ENCODE results near the gene BAK1.
A peak's percentile ranks its signal among the peaks of the same experiment; 100 is the strongest.

The BAK1 gene

GRCh38 chr6:33592595-33593413, 12.7 kb upstream of the BAK1 start:
- Histone ChIP-seq H3K27me3 (ENCODE audit: control insufficient read depth in 1 of 2, insufficient read depth in 2 of 2, low read length in 2 of 2) (peaks cover 8 to 9% of the 10 kb centered on the region in 2 donors), H3K4me1 (ENCODE audit: control insufficient read depth, insufficient read depth, low read length) (peaks cover 13% of the 10 kb centered on the region), H3K36me3 (ENCODE audit: control insufficient read depth in 2 of 2, insufficient read depth in 2 of 2, low read length in 2 of 2) (no peaks in the 10 kb centered on the region), H3K27ac (ENCODE audit: low read length) (no peak overlapping the region), H3K9ac (ENCODE audit: low read length in 2 of 2) (no peak overlapping the region), H3K9me3 (ENCODE audit: control insufficient read depth in 2 of 2, low read length in 2 of 2) (no peaks in the 10 kb centered on the region), H3K4me3 (ENCODE audit: low read length in 2 of 2) (no peak overlapping the region)

GRCh38 chr6:33592280-33592594, 12.2 kb upstream of the BAK1 start:
- Histone ChIP-seq H3K27ac (ENCODE audit: low read length) (no peak overlapping the region), H3K9ac (ENCODE audit: low read length in 2 of 2) (no peak overlapping the region), H3K4me3 (ENCODE audit: low read length in 2 of 2) (no peak overlapping the region), H3K4me1 (ENCODE audit: control insufficient read depth, insufficient read depth, low read length) (peaks cover 13% of the 10 kb centered on the region), H3K36me3 (ENCODE audit: control insufficient read depth in 2 of 2, insufficient read depth in 2 of 2, low read length in 2 of 2) (no peaks in the 10 kb centered on the region), H3K27me3 (ENCODE audit: control insufficient read depth in 1 of 2, insufficient read depth in 2 of 2, low read length in 2 of 2) (peaks cover 8 to 9% of the 10 kb centered on the region in 2 donors), H3K9me3 (ENCODE audit: control insufficient read depth in 2 of 2, low read length in 2 of 2) (no peaks in the 10 kb centered on the region)

- H3K9ac ChIP-seq (ENCODE audit: low read length in 2 of 2), result no peak overlapping the region
Measured at GRCh38 chr6:33591424-33592032, 11.5 kb upstream of the BAK1 start.

DNA sequence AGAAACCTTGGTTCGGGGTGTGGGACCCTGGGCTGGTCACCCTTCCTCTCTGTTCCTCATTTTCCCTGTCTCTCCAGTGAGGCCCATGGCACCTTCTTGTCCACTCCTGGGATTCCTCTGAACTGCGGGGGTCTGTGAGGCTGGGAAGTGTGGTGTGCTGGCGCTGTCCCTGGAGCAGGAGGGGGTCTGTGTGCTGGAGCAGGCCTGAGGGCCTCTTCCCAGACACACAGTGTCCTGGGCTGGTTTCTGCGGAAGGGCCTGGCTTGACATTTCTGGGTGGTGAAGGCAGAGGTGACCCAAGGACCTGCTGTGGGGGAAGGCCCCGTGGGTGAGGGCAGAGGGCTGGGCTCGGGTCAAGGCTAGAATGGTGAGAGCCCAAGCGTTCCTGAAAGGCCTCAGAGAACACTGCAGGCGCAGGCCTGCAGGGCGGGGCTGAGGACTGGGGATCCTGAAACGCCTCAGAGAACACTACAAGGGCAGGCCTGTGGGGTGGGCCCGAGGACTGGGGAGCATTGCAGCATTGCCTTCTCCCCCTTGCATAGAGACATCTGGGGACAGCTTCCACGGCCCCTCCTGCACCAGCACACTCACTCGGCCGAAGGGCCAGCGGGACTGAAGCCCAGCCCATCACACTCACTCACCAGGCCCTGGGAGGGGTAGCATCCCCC, 10.6 kb upstream of the BAK1 start:
- Histone ChIP-seq H3K4me3 (ENCODE audit: low read length in 2 of 2) (no peak overlapping the region), H3K9me3 (ENCODE audit: control insufficient read depth in 2 of 2, low read length in 2 of 2) (no peaks in the 10 kb centered on the region), H3K36me3 (ENCODE audit: control insufficient read depth in 2 of 2, insufficient read depth in 2 of 2, low read length in 2 of 2) (no peaks in the 10 kb centered on the region), H3K9ac (ENCODE audit: low read length in 2 of 2) (no peak overlapping the region), H3K27ac (ENCODE audit: low read length) (no peak overlapping the region), H3K27me3 (ENCODE audit: control insufficient read depth in 1 of 2, insufficient read depth in 2 of 2, low read length in 2 of 2) (peaks cover 8 to 9% of the 10 kb centered on the region in 2 donors), H3K4me1 (ENCODE audit: control insufficient read depth, insufficient read depth, low read length) (peaks cover 15% of the 10 kb centered on the region)

More at GRCh38 chr6:33591424-33592032, 11.5 kb upstream of the BAK1 start:
- no peak overlapping the region for H3K4me3 ChIP-seq (ENCODE audit: low read length in 2 of 2)
- no peaks in the 10 kb centered on the region for H3K36me3 ChIP-seq (ENCODE audit: control insufficient read depth in 2 of 2, insufficient read depth in 2 of 2, low read length in 2 of 2)
- H3K9me3 ChIP-seq (ENCODE audit: control insufficient read depth in 2 of 2, low read length in 2 of 2), result no peaks in the 10 kb centered on the region
- H3K27ac ChIP-seq (ENCODE audit: low read length), result no peak overlapping the region
- H3K27me3 ChIP-seq (ENCODE audit: control insufficient read depth in 1 of 2, insufficient read depth in 2 of 2, low read length in 2 of 2), result peaks cover 8 to 9% of the 10 kb centered on the region in 2 donors
- H3K4me1 ChIP-seq (ENCODE audit: control insufficient read depth, insufficient read depth, low read length), result peaks cover 13% of the 10 kb centered on the region

GRCh38 chr6:33589731-33590530, 9.9 kb upstream of the BAK1 start:
- Histone ChIP-seq H3K36me3 (ENCODE audit: control insufficient read depth in 2 of 2, insufficient read depth in 2 of 2, low read length in 2 of 2) (no peaks in the 10 kb centered on the region), H3K27me3 (ENCODE audit: control insufficient read depth in 1 of 2, insufficient read depth in 2 of 2, low read length in 2 of 2) (peaks cover 8 to 9% of the 10 kb centered on the region in 2 donors), H3K9me3 (ENCODE audit: control insufficient read depth in 2 of 2, low read length in 2 of 2) (no peaks in the 10 kb centered on the region), H3K27ac (ENCODE audit: low read length) (no peak overlapping the region), H3K4me1 (ENCODE audit: control insufficient read depth, insufficient read depth, low read length) (peaks cover 19% of the 10 kb centered on the region), H3K4me3 (ENCODE audit: low read length in 2 of 2) (no peak overlapping the region), H3K9ac (ENCODE audit: low read length in 2 of 2) (no peak overlapping the region)

DNA sequence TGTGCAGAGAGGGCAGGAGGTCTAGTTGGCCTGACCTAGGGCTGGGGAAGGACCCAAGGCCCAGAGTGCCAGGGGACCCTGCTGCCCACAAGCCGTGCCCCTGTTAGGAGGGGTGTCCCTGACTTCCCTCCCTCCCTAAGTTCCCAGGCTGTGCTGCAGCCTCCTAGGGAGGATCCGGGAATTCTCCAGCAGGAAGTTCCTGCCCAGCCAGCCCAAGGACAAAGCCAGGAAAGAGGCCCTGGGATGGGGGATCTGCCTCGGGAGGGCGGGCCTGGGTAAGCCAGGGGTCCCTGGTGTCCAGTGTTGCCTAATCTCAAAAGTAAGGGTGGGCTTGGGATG, 9.3 kb upstream of the BAK1 start:
- no peak overlapping the region for H3K4me3 ChIP-seq (ENCODE audit: low read length in 2 of 2)
- H3K27me3 ChIP-seq (ENCODE audit: control insufficient read depth in 1 of 2, insufficient read depth in 2 of 2, low read length in 2 of 2), result peaks cover 8 to 9% of the 10 kb centered on the region in 2 donors
- peaks cover 19% of the 10 kb centered on the region for H3K4me1 ChIP-seq (ENCODE audit: control insufficient read depth, insufficient read depth, low read length)
- no peak overlapping the region for H3K9ac ChIP-seq (ENCODE audit: low read length in 2 of 2)
- no peak overlapping the region for H3K27ac ChIP-seq (ENCODE audit: low read length)
- no peaks in the 10 kb centered on the region for H3K9me3 ChIP-seq (ENCODE audit: control insufficient read depth in 2 of 2, low read length in 2 of 2)
- H3K36me3 ChIP-seq (ENCODE audit: control insufficient read depth in 2 of 2, insufficient read depth in 2 of 2, low read length in 2 of 2), result no peaks in the 10 kb centered on the region

DNA sequence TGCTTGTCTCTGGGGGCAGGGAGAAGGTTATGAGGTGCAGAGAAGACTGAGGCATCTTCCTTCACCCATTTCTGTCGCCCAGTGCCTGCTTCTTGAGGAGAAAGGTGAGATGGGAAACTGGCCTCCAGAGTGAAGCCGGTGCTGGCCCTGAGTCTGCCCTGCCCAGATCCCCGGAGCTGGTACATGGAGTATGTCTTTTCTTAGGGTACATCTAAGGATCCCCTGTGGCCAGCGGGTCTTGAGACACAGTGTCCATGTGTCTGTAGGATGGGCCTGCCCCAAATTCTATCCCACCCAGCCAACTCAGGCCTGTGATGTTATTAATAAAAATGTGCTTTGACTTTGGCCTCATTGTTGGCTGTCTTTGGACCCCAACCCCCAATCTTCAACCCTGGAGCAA, 8.8 kb upstream of the BAK1 start:
- Histone ChIP-seq H3K4me1 (ENCODE audit: control insufficient read depth, insufficient read depth, low read length) (peaks cover 19% of the 10 kb centered on the region), H3K27ac (ENCODE audit: low read length) (no peak overlapping the region), H3K27me3 (ENCODE audit: control insufficient read depth in 1 of 2, insufficient read depth in 2 of 2, low read length in 2 of 2) (peaks cover 8 to 9% of the 10 kb centered on the region in 2 donors), H3K36me3 (ENCODE audit: control insufficient read depth in 2 of 2, insufficient read depth in 2 of 2, low read length in 2 of 2) (no peaks in the 10 kb centered on the region), H3K9ac (ENCODE audit: low read length in 2 of 2) (no peak overlapping the region), H3K4me3 (ENCODE audit: low read length in 2 of 2) (no peak overlapping the region), H3K9me3 (ENCODE audit: control insufficient read depth in 2 of 2, low read length in 2 of 2) (no peaks in the 10 kb centered on the region)

DNA sequence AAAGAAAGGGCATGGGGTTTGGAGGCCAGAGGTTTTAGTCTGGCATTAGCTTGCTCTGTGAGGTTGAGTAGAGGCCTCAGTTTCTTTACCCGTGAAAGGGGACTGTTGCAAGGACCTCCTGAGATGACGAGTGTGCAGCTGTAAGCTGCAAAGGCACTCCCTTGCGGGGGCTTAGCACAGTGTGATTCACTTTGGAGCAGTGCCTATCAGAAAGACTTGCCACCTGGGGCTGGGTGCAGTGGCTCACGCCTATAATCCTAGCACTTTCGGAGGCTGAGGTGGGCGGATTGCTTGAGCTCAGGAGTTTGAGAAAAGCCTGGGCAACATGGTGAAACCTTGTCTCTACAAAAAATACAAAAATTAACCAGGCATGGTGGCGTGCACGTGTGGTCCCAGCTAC, 7.5 kb upstream of the BAK1 start:
- H3K4me1 ChIP-seq (ENCODE audit: control insufficient read depth, insufficient read depth, low read length), result peaks cover 16% of the 10 kb centered on the region
- peaks cover under 1 to 3% of the 10 kb centered on the region in 2 donors for H3K27me3 ChIP-seq (ENCODE audit: control insufficient read depth in 1 of 2, insufficient read depth in 2 of 2, low read length in 2 of 2)
- no peaks in the 10 kb centered on the region for H3K9me3 ChIP-seq (ENCODE audit: control insufficient read depth in 2 of 2, low read length in 2 of 2)
- H3K4me3 ChIP-seq (ENCODE audit: low read length in 2 of 2), result no peak overlapping the region
- H3K9ac ChIP-seq (ENCODE audit: low read length in 2 of 2), result no peak overlapping the region
- no peaks in the 10 kb centered on the region for H3K36me3 ChIP-seq (ENCODE audit: control insufficient read depth in 2 of 2, insufficient read depth in 2 of 2, low read length in 2 of 2)
- no peak overlapping the region for H3K27ac ChIP-seq (ENCODE audit: low read length)

GRCh38 chr6:33586108-33586640, 6.1 kb upstream of the BAK1 start:
- H3K27ac ChIP-seq (ENCODE audit: low read length), result no peak overlapping the region
- no peaks in the 10 kb centered on the region for H3K36me3 ChIP-seq (ENCODE audit: control insufficient read depth in 2 of 2, insufficient read depth in 2 of 2, low read length in 2 of 2)
- H3K9ac ChIP-seq (ENCODE audit: low read length in 2 of 2), result no peak overlapping the region
- H3K4me3 ChIP-seq (ENCODE audit: low read length in 2 of 2), result peak overlapping the region in 1 of 2 donors; percentile 60
- peaks cover 16% of the 10 kb centered on the region for H3K4me1 ChIP-seq (ENCODE audit: control insufficient read depth, insufficient read depth, low read length)
- H3K27me3 ChIP-seq (ENCODE audit: control insufficient read depth in 1 of 2, insufficient read depth in 2 of 2, low read length in 2 of 2), result no peaks in the 10 kb centered on the region
- H3K9me3 ChIP-seq (ENCODE audit: control insufficient read depth in 2 of 2, low read length in 2 of 2), result no peaks in the 10 kb centered on the region

DNA sequence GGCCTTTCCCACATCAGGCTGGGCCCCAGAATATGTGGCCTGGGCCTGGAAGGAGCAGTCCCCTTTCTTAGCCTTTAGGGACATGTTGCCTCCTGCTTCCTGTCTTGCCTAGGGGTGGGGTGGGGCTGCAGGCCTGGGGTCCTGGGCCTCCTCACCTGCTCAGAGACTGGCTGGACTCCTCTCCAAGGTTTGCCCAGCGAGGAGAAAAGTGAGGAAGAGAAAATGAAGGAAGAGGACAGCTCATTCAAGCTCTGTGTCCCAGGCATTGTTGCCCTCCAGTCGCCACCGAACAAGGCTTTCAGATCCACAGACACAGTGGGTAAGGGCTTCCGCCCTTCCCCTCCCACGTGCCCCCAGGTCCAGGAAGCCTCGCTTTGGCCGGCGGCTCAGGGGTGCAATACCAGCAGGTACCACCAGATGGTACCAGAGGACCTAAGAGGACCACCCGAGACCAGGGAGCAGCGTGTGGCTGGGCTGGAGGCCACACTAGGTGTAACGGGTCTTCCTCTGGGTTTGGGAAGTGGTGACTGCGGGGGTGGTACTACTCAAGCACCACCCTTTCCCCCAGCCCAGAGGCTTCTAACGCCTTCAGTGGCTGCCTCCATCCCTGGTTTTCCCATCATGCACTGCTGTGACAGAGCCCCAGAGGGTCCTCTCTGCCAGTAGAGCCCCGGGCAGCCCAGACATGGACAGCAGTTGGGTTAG, 5.5 kb upstream of the BAK1 start:
- Histone ChIP-seq H3K27ac (ENCODE audit: low read length) (no peak overlapping the region), H3K36me3 (ENCODE audit: control insufficient read depth in 2 of 2, insufficient read depth in 2 of 2, low read length in 2 of 2) (no peaks in the 10 kb centered on the region), H3K4me3 (ENCODE audit: low read length in 2 of 2) (peak overlapping the region in 1 of 2 donors; percentile 60), H3K4me1 (ENCODE audit: control insufficient read depth, insufficient read depth, low read length) (peaks cover 15% of the 10 kb centered on the region), H3K9ac (ENCODE audit: low read length in 2 of 2) (no peak overlapping the region), H3K9me3 (ENCODE audit: control insufficient read depth in 2 of 2, low read length in 2 of 2) (no peaks in the 10 kb centered on the region), H3K27me3 (ENCODE audit: control insufficient read depth in 1 of 2, insufficient read depth in 2 of 2, low read length in 2 of 2) (no peaks in the 10 kb centered on the region)
